Nephron progenitor cell (in vitro differentiated cells): ENCODE results near the gene HTT.
"Not testable (repeated sequence)": the region's sequence is repeated elsewhere in the genome, so short reads cannot be mapped to it uniquely, and the experiment has no call there.

ENCODE experiments used
- DNase-seq: peaks from one replicate; pipeline ENCODE4 v3.0.0; 2021
- H3K27ac Mint-ChIP-seq: 2 replicates; pipeline ENCODE4 v1.8.0; 2021; ENCODE audit warnings: mild to moderate bottlenecking, moderate library complexity, mixed read lengths
- H3K27me3 Mint-ChIP-seq: 2 replicates; pipeline ENCODE4 v1.8.0; 2021; ENCODE audit warnings: mild to moderate bottlenecking, low read depth, mixed read lengths; ENCODE audit not compliant: poor library complexity
- H3K36me3 Mint-ChIP-seq: 2 replicates; pipeline ENCODE4 v1.8.0; 2021; ENCODE audit warnings: low read depth, mixed read lengths
- H3K4me1 Mint-ChIP-seq: 2 replicates; pipeline ENCODE4 v1.8.0; 2021; ENCODE audit warnings: mixed read lengths
- H3K4me3 Mint-ChIP-seq: 2 replicates; pipeline ENCODE4 v1.8.0; 2021; ENCODE audit warnings: mild to moderate bottlenecking, moderate library complexity, mixed read lengths
- H3K9me3 Mint-ChIP-seq: 2 replicates; pipeline ENCODE4 v1.8.0; 2021; ENCODE audit warnings: mild to moderate bottlenecking, moderate library complexity, mixed read lengths
- TF ChIP-seq, protein P1 (sequence below): fragments of 200-600 bp; sonication (generic); IDR thresholded peaks from 2 replicates; pipeline ENCODE4 v1.5.0; 2021; ENCODE audit warnings: antibody characterized with exemption

Gene HTT

DNA sequence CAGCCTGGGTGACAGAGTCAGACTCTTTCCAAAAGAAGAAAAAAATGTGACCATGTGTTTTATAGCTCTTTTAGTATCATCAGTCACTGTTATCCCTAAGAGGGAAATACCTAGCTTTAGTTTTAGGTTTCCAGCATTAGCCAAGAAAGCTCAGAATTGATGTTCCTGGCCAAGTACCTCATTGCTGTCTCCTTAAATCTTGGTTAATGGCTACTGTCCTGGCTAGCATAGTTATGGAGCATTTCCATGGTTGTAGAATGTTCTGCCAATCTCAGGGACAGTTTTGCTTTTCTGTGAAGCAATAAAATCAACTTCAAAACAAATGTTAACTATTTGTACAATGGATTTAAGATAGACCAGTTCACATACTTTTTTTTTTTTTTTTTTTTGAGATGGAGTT is 74.4 kb downstream of the HTT start:
- TF ChIP-seq, protein P1, sequence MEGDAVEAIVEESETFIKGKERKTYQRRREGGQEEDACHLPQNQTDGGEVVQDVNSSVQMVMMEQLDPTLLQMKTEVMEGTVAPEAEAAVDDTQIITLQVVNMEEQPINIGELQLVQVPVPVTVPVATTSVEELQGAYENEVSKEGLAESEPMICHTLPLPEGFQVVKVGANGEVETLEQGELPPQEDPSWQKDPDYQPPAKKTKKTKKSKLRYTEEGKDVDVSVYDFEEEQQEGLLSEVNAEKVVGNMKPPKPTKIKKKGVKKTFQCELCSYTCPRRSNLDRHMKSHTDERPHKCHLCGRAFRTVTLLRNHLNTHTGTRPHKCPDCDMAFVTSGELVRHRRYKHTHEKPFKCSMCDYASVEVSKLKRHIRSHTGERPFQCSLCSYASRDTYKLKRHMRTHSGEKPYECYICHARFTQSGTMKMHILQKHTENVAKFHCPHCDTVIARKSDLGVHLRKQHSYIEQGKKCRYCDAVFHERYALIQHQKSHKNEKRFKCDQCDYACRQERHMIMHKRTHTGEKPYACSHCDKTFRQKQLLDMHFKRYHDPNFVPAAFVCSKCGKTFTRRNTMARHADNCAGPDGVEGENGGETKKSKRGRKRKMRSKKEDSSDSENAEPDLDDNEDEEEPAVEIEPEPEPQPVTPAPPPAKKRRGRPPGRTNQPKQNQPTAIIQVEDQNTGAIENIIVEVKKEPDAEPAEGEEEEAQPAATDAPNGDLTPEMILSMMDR: no peak
- DNase-seq: no peak
- no peak overlapping the region for H3K27ac Mint-ChIP-seq
- H3K9me3 Mint-ChIP-seq: no peaks in the 10 kb centered on the region
- no peaks in the 10 kb centered on the region for H3K4me1 Mint-ChIP-seq
- no peak overlapping the region for H3K4me3 Mint-ChIP-seq
- H3K27me3 Mint-ChIP-seq: peaks cover 4% of the 10 kb centered on the region
- peaks cover 87% of the 10 kb centered on the region for H3K36me3 Mint-ChIP-seq

DNA sequence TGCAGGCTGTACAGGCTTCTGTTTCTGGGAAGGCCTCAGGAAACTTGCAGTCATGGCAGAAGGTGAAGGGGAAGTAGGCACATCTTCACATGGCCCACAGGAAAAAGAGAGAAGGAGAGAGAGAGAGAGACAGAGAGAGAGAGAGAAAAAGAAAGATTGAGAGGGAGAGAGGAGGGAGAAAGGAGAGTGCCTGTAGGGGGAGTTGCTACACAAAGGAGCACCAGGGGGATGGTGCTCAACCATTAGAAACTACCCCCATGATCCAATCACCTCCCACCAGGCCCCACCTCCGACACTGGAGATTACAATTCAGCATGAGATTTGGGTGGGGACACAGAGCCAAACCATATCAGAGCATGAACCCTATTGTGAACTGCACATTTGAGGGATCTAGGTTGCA is 76.8 kb downstream of the HTT start:
- DNase-seq, H3K27me3 Mint-ChIP-seq, H3K27ac Mint-ChIP-seq, H3K4me1 Mint-ChIP-seq, H3K9me3 Mint-ChIP-seq, H3K4me3 Mint-ChIP-seq: not testable (repeated sequence)
- peaks cover 80% of the 10 kb centered on the region for H3K36me3 Mint-ChIP-seq

DNA sequence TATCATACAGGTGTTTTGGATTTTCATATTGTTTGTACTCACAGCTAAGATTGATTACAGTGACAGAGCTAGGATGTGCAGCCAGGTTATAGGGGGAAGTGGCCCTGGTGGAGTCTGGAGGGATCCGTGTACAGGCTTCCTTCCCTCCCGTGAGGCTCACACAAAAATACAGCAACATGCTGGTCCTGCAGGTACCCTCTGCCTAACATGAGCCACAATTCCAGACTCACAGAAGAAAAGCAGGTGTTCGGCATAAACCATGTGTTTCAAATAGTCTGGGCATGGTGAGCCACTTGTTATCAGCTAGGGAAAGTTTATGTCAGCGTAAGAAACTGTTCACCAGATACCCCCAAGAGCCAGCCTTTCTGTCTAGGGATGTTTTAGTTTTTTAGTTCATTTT is 82.9 kb downstream of the HTT start:
- no peak overlapping the region for H3K4me3 Mint-ChIP-seq
- H3K36me3 Mint-ChIP-seq: peaks cover 77% of the 10 kb centered on the region
- H3K27ac Mint-ChIP-seq: no peak overlapping the region
- H3K4me1 Mint-ChIP-seq: no peaks in the 10 kb centered on the region
- peaks cover 22% of the 10 kb centered on the region for H3K9me3 Mint-ChIP-seq
- TF ChIP-seq, protein P1: no peak
- peaks cover 3% of the 10 kb centered on the region for H3K27me3 Mint-ChIP-seq
- DNase-seq: no peak

DNA sequence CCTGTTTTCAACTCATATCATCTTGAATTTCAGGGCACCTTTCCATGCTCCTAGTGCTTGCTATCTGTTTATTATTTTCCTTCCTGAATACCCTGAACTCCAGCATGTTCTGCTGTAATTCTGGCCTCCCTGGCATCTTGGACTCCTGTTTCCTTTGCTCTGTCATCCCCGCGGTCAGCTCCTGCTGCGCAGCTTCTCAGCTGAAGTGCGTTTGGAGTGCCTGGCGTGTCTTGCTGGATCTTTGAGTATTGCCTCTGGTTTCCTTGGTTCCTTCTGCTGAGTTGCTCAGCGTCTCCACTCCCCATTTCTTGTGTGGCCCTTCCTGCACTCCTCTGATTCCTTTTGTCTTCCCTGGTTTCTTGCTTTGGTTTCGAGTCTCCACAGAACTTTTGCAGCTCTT is 84.4 kb downstream of the HTT start:
- Mint-ChIP-seq H3K27ac (peak overlapping the region; percentile 66), H3K4me3 (no peak overlapping the region), H3K27me3 (peaks cover 3% of the 10 kb centered on the region), H3K9me3 (peaks cover 37% of the 10 kb centered on the region), H3K4me1 (no peaks in the 10 kb centered on the region), H3K36me3 (peaks cover 77% of the 10 kb centered on the region)
- DNase-seq: no peak
- TF ChIP-seq, protein P1: no peak

DNA sequence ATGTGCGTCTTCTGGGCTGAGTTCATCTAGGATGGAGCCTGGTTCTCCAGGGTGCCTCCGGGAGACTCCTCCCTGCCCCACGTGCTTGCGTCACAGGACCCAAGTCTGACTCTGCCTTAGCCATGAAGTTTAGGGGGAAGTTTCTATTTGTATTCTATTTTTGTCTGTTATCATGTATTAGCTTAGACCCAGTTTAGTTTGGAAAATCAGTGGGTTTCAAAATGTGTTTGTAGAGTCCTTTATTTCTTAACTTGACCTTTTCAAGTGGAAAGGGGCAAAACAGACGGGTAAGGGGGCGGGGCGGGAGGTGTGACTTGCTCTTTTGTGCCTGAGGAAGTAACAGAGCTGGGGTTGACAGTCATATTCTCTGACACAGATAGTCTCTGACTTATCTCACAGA is 86.0 kb downstream of the HTT start:
- DNase-seq: no peak
- H3K36me3 Mint-ChIP-seq: peaks cover 82% of the 10 kb centered on the region
- peaks cover 3% of the 10 kb centered on the region for H3K27me3 Mint-ChIP-seq
- H3K27ac Mint-ChIP-seq: peak overlapping the region; percentile 58
- TF ChIP-seq, protein P1: no peak
- H3K9me3 Mint-ChIP-seq: peaks cover 53% of the 10 kb centered on the region
- H3K4me1 Mint-ChIP-seq: no peaks in the 10 kb centered on the region
- no peak overlapping the region for H3K4me3 Mint-ChIP-seq

DNA sequence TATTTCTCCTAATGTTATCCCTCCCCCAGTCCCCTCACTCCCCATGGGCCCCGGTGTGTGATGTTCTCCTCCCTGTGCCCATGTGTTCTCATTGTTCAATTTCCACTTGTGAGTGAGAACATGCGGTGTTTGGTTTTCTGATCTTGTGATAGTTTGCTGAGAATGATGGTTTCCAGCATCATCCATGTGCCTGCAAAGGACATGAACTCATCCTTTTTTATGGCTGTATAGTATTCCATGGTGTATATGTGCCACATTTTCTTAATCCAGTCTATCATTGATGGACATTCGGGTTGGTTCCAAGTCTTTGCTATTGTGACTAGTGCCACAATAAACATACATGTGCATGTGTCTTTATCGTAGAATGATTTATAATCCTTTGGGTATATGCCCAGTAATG is 86.6 kb downstream of the HTT start:
- Mint-ChIP-seq H3K9me3 (peaks cover 59% of the 10 kb centered on the region), H3K36me3 (peaks cover 87% of the 10 kb centered on the region)
- not testable (repeated sequence) for H3K27ac Mint-ChIP-seq, H3K27me3 Mint-ChIP-seq, DNase-seq, H3K4me1 Mint-ChIP-seq, H3K4me3 Mint-ChIP-seq

DNA sequence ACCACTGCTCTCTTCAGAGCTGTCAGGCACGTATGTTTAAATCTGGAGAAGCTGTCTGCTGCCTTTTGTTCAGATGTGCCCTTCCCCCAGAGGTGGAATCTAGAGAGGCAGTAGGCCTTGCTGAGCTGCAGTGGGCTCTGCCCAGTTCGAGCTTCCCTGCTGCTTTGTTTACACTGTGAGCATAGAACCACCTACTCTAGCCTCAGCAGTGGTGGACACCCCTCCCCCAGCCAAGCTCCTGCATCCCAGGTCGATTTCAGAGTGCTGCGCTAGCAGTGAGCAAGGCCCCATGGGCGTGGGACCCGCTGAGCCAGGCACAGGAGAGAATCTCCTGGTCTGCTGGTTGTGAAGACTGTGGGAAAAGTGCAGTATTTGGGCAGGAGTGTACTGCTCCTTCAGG is 92.0 kb downstream of the HTT start:
- Mint-ChIP-seq H3K36me3 (peaks cover 100% of the 10 kb centered on the region), H3K9me3 (peaks cover 79% of the 10 kb centered on the region)
- not testable (repeated sequence) for H3K4me3 Mint-ChIP-seq, H3K27me3 Mint-ChIP-seq, H3K4me1 Mint-ChIP-seq, H3K27ac Mint-ChIP-seq, DNase-seq

DNA sequence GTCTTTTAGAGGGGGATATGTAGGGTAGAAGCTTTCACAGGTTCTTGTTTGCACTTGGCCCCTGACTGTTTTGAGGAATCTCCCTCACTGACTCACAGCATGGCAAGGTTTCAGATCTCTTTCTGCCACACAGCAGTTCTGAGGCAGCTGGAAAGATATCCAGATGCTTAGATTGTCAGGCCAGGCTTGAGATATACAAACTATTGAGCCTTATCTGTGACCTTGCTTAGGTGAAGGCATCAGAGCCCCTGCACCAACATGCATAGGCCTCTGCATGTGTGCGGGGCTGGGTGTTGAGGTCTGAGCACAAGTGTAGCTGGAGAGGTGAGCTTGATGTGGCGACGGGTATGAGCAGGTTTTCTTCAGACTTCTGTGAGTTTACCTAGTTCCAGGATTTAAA is 93.5 kb downstream of the HTT start:
- TF ChIP-seq, protein P1: no peak
- Mint-ChIP-seq H3K27ac (peak overlapping the region; percentile 52), H3K9me3 (peaks cover 63% of the 10 kb centered on the region), H3K4me3 (no peak overlapping the region), H3K36me3 (peaks cover 100% of the 10 kb centered on the region), H3K27me3 (no peaks in the 10 kb centered on the region), H3K4me1 (peaks cover 14% of the 10 kb centered on the region)
- no peak for DNase-seq
